ENCODE measurements around the gene TFEB. TPM values are rescaled to one million over a fixed set of nuclear protein-coding genes. Genes with fewer than 3 reads are reported as not detected.

The TFEB gene
- total RNA-seq, 1 donor from 2014 or later = 3.1 TPM

DNA sequence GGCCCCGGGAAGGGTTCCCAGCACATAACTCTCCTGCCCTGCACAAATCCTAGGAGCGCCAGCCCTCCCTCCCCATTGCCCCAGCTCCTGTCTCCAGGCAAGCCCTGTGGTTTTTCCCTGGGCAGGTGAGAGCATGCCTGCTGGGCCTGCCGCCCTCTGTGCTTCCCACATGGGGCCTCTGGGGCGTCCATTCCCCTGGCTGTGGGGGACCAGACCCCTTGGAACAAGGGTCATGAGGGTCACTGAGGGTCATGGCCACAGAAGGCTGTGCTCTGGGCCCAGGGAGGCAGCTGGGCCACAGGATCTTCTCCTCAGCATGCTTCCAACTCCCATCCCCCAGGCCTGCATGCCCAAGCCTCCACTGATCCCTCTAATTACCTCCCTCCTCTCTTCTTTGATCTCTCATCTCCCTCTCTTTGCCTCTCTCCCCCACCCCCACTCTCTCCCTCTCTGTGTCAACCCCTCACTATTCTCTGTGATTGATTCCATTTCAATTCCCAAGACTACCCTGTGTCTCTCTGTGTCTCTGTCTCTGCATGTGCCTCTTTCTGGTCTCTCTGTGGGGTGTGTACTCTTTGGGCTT, 91.0 kb downstream of the TFEB start:
- H3K9me3 Mint-ChIP-seq (ENCODE audit: unreplicated experiment) = peaks cover 5% of the 10 kb centered on the region

DNA sequence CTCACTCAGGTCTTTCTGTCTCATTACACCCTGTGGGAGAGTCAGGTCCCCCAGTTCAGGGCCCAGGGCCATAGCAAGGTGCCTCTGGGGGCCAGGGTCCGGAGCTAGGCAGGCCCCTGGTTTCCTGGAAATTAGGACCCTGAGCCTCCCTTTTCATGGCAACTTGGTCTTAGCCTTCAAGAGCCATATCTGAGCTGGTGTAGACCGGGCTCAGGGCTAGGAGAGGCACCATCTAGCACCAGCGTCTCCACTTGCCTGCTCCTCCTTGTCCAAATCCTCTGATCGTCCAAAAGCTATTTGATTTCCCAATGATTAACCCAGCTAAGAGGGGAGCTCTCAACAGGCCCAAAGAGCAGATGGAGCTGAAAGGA, 91.5 kb downstream of the TFEB start:
- no peak for DNase-seq
- no peak overlapping the region for H3K27ac Mint-ChIP-seq (ENCODE audit: unreplicated experiment)
- peaks cover 5% of the 10 kb centered on the region for H3K9me3 Mint-ChIP-seq (ENCODE audit: unreplicated experiment)
- peaks cover 19% of the 10 kb centered on the region for H3K4me1 Mint-ChIP-seq (ENCODE audit: low read depth, unreplicated experiment)
- TF ChIP-seq, protein P1, sequence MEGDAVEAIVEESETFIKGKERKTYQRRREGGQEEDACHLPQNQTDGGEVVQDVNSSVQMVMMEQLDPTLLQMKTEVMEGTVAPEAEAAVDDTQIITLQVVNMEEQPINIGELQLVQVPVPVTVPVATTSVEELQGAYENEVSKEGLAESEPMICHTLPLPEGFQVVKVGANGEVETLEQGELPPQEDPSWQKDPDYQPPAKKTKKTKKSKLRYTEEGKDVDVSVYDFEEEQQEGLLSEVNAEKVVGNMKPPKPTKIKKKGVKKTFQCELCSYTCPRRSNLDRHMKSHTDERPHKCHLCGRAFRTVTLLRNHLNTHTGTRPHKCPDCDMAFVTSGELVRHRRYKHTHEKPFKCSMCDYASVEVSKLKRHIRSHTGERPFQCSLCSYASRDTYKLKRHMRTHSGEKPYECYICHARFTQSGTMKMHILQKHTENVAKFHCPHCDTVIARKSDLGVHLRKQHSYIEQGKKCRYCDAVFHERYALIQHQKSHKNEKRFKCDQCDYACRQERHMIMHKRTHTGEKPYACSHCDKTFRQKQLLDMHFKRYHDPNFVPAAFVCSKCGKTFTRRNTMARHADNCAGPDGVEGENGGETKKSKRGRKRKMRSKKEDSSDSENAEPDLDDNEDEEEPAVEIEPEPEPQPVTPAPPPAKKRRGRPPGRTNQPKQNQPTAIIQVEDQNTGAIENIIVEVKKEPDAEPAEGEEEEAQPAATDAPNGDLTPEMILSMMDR (IDR thresholded peaks at IDR 0.05; ENCODE audit: partially characterized antibody, unreplicated experiment) = no peak
- H3K4me3 Mint-ChIP-seq (ENCODE audit: unreplicated experiment) = no peak overlapping the region
- no peaks in the 10 kb centered on the region for H3K36me3 Mint-ChIP-seq (ENCODE audit: unreplicated experiment)
- H3K27me3 Mint-ChIP-seq (ENCODE audit: unreplicated experiment) = peaks cover 19% of the 10 kb centered on the region

More for the DNA sequence above, 91.0 kb downstream of the TFEB start:
- TF ChIP-seq, protein P1 (IDR thresholded peaks at IDR 0.05; ENCODE audit: partially characterized antibody, unreplicated experiment) = no peak
- Mint-ChIP-seq H3K27ac (ENCODE audit: unreplicated experiment) (no peak overlapping the region), H3K36me3 (ENCODE audit: unreplicated experiment) (no peaks in the 10 kb centered on the region), H3K4me1 (ENCODE audit: low read depth, unreplicated experiment) (peaks cover 14% of the 10 kb centered on the region), H3K4me3 (ENCODE audit: unreplicated experiment) (peak overlapping the region; percentile 49), H3K27me3 (ENCODE audit: unreplicated experiment) (peaks cover 17% of the 10 kb centered on the region)
- no peak for DNase-seq

DNA sequence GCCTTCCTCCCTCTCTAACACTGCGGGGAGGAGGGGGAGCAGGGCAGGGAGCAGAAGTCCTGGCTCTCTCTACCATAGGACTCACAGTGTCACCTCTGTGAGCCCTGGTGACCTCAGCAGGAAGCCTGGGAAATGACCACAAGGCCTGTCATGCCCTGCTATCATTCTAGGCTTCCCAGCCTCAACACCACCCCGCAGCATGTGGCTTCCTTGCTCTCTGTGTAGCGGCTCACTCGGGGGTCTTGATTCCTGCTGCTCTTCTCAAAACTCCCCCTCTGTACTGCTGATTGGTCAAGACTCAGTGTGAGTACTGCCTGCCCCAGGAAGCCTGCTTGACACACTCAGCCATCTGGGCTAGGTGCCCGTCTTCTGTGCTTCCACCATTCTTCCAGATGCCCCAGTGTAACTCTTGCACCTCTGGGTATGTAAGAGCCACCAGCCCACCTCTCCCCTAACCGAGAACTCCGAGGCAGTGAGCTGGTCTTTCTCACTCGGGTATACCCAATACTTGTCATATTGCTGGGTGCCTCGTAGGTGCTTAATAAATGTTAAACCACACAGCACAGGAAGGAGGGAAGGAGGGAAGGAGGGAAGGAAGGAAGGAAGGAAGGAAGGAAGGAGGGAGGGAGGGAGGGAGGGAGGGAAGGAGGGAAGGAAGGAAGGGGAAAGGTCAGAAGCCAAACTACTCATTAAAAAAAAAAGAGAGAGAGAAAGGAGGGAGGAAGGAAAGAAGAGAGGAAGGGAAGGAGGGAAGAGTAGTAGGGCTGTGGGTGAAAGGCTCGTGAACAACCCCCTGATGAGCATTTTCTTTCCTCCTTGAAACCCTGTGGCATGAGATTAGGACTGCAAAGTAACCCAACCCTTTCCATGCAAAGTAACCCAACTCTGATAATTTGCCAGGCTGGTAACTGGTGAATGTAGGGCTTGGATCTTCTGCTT, 92.2 kb downstream of the TFEB start:
- no peak for DNase-seq
- Mint-ChIP-seq H3K36me3 (ENCODE audit: unreplicated experiment) (no peaks in the 10 kb centered on the region), H3K4me1 (ENCODE audit: low read depth, unreplicated experiment) (peaks cover 20% of the 10 kb centered on the region), H3K27me3 (ENCODE audit: unreplicated experiment) (peaks cover 20% of the 10 kb centered on the region), H3K27ac (ENCODE audit: unreplicated experiment) (no peak overlapping the region), H3K4me3 (ENCODE audit: unreplicated experiment) (no peak overlapping the region), H3K9me3 (ENCODE audit: unreplicated experiment) (peaks cover 5% of the 10 kb centered on the region)
- TF ChIP-seq, protein P1 (IDR thresholded peaks at IDR 0.05; ENCODE audit: partially characterized antibody, unreplicated experiment) = no peak

DNA sequence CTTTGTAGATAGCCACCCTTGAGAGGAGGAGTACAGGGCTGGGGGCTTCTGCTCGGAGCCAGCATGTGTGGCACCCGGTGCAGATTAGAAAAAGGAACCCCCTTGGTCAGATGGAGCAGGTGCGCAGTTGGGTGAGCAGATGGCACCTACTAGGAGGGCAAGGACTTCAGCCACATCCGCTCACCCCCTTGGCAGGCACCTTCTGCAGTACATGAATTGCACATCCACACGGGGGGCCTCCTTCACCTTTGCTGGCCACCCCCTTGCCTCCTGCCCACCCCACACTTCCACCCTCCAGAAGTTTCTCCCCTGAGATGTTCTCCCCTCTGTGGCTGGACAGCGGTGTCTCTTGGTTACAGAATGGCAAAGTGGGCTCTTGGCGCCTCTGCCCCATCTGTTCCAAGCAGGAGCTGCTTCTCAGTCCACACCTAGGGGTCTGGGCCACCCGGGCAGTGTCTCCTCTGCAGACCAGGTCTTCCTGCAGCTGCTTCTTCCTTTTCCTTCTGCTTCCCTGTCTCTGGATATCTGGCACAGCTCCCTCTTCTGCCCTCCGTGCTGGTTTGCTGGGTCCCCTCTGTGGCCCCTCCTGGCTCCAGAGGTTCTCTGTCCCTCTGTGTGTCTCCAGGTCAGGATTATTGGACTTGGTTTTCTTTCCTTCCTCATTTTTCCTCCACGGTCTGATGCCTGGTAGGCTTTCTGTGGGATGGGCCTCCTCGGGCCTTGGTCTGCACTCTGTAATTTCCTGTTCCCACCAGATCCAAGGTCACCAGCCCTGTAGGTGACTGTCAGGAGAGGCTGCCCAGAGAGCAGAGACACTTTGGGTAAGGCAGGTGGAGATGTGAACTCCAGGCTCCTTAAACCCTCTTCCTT, 93.1 kb downstream of the TFEB start:
- peak overlapping the region; percentile 44 for H3K27ac Mint-ChIP-seq (ENCODE audit: unreplicated experiment)
- H3K27me3 Mint-ChIP-seq (ENCODE audit: unreplicated experiment) = peaks cover 26% of the 10 kb centered on the region
- H3K9me3 Mint-ChIP-seq (ENCODE audit: unreplicated experiment) = peaks cover 5% of the 10 kb centered on the region
- DNase-seq = no peak
- H3K4me3 Mint-ChIP-seq (ENCODE audit: unreplicated experiment) = no peak overlapping the region
- TF ChIP-seq, protein P1 (IDR thresholded peaks at IDR 0.05; ENCODE audit: partially characterized antibody, unreplicated experiment) = no peak
- H3K4me1 Mint-ChIP-seq (ENCODE audit: low read depth, unreplicated experiment) = peaks cover 20% of the 10 kb centered on the region
- no peaks in the 10 kb centered on the region for H3K36me3 Mint-ChIP-seq (ENCODE audit: unreplicated experiment)

Measured in glutamatergic neuron (in vitro differentiated cells).